ACC112 (cell line): ENCODE measurements around the gene PIP4K2C.

Experiments used
- H2AFZ ChIP-seq: fragments of 200-600 bp; sonication (generic); one replicate; pipeline ENCODE4 v1.6.0; 2017; ENCODE audit warnings: antibody characterized with exemption, low read length; ENCODE audit not compliant: unreplicated experiment
- H3K27ac ChIP-seq: fragments of 200-600 bp; sonication (generic); 2 replicates; pipeline ENCODE4 v1.5.1; 2014; ENCODE audit warnings: low read depth, mild to moderate bottlenecking, antibody characterized with exemption, low read length, moderate library complexity
- H3K27me3 ChIP-seq: fragments of 200-600 bp; sonication (generic); 2 replicates; pipeline ENCODE4 v1.6.1; 2014; ENCODE audit warnings: mild to moderate bottlenecking, antibody characterized with exemption, low read length, moderate library complexity, mixed read lengths; ENCODE audit not compliant: insufficient read depth
- H3K36me3 ChIP-seq: fragments of 200-600 bp; sonication (generic); 2 replicates; pipeline ENCODE4 v1.6.1; 2016; ENCODE audit warnings: mild to moderate bottlenecking, antibody characterized with exemption, low read length, moderate library complexity, mixed read lengths; ENCODE audit not compliant: insufficient read depth
- H3K4me1 ChIP-seq: fragments of 200-600 bp; sonication (generic); one replicate; pipeline ENCODE4 v1.6.1; 2016; ENCODE audit warnings: low read length, mixed read lengths; ENCODE audit not compliant: insufficient read depth, unreplicated experiment, control insufficient read depth
- H3K4me3 ChIP-seq: fragments of 200-600 bp; sonication (generic); 2 replicates; pipeline ENCODE4 v1.5.1; 2014; ENCODE audit warnings: mild to moderate bottlenecking, low read depth, low read length
- H3K79me2 ChIP-seq: fragments of 200-600 bp; sonication (generic); one replicate; pipeline ENCODE4 v1.6.0; 2016; ENCODE audit warnings: low read length; ENCODE audit not compliant: control insufficient read depth, unreplicated experiment, insufficient read depth

PIP4K2C gene

DNA sequence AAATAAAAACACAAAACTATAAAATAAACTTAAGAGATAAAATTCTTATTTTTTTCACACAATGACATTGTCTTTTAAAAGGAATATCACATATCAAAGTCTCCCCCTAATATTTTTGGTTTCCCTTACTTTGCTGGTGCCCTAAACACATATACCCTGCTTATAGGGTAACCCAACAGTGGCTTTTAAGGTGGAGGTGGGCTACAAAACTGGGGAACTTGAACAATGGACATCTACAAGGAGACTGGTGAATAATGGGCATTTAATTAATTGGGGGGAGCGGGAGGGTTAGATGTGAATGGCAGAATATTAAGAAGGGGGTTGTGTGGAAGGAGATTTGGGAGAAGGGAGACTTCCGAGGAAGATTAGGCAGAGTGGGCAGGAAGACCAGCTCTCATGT is 32.4 kb downstream of the PIP4K2C start:
- no peaks in the 10 kb centered on the region for H3K79me2 ChIP-seq
- H3K27me3 ChIP-seq, result peaks cover 10% of the 10 kb centered on the region; the same call in 1 of the 2 replicates
- no peaks in the 10 kb centered on the region for H3K36me3 ChIP-seq
- no peak overlapping the region for H3K27ac ChIP-seq
- no peak overlapping the region for H2AFZ ChIP-seq
- H3K4me3 ChIP-seq, result no peak overlapping the region
- no peaks in the 10 kb centered on the region for H3K4me1 ChIP-seq

DNA sequence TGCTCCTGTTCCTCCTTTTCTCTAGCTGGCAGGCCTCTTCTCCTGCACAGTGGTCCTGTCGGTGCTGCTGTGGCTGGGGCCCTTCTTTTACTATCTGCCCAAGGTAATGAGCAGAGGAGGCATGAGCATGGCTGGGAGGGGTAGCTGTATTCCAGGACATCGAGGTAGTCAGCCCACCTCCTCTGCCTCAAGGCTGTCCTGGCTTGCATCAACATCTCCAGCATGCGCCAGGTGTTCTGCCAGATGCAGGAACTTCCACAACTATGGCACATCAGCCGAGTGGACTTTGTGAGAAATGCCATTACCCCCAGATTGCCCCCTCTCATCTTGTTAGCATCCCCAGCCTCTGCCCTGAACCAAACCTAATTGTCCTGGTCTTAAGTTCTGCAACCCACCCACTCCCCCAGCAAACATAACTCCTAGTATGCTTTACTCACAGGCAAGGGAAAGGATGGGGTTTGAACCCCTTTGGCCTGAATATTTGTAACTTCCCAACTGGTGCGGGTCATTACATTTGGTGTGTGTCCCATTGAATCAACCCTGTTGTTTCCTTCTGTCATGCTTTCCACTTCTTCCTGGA is 32.9 kb downstream of the PIP4K2C start:
- H3K27me3 ChIP-seq, result peaks cover 10% of the 10 kb centered on the region; the same call in 1 of the 2 replicates
- H3K27ac ChIP-seq, result no peak overlapping the region
- H3K79me2 ChIP-seq, result no peaks in the 10 kb centered on the region
- H3K4me1 ChIP-seq, result no peaks in the 10 kb centered on the region
- H3K4me3 ChIP-seq, result no peak overlapping the region
- H3K36me3 ChIP-seq, result no peaks in the 10 kb centered on the region
- no peak overlapping the region for H2AFZ ChIP-seq

DNA sequence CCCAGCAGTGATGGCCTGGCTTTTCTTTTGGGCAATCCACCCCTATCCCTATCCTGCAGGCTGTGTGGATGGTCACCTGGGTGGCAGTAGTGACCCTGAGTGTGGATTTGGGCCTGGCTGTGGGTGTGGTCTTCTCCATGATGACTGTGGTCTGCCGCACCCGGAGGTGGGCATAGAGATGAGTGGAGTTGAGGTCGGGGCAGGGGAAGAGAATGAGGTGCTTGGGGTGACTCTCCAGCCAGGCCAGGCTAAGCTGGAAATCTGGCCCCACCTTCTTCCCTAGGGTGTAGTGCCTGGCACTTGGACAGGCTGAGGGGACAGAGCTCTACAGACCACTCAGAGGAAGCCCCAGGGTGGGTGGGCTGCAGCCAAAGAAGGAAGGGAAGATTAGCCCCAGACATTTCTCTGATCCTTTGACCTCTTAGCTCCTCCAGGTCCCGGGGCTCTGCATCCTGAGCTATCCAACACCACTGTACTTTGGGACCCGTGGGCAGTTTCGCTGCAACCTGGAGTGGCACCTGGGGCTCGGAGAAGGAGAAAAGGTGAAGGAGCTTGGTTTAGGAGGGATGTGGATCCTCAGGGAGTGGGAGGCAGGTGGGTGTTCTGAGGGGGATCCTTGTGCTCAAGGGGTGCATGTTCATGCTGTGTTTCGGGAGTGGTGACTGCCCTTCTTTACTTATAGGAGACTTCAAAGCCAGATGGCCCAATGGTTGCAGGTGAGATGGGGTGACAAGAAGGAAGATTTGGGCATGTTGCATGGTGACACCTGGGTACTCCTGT is 33.6 kb downstream of the PIP4K2C start:
- H3K79me2 ChIP-seq, result no peaks in the 10 kb centered on the region
- H3K27me3 ChIP-seq, result peaks cover 10% of the 10 kb centered on the region; the same call in 1 of the 2 replicates
- no peak overlapping the region for H3K4me3 ChIP-seq
- H3K36me3 ChIP-seq, result no peaks in the 10 kb centered on the region
- H3K27ac ChIP-seq, result no peak overlapping the region
- H3K4me1 ChIP-seq, result no peaks in the 10 kb centered on the region
- no peak overlapping the region for H2AFZ ChIP-seq

DNA sequence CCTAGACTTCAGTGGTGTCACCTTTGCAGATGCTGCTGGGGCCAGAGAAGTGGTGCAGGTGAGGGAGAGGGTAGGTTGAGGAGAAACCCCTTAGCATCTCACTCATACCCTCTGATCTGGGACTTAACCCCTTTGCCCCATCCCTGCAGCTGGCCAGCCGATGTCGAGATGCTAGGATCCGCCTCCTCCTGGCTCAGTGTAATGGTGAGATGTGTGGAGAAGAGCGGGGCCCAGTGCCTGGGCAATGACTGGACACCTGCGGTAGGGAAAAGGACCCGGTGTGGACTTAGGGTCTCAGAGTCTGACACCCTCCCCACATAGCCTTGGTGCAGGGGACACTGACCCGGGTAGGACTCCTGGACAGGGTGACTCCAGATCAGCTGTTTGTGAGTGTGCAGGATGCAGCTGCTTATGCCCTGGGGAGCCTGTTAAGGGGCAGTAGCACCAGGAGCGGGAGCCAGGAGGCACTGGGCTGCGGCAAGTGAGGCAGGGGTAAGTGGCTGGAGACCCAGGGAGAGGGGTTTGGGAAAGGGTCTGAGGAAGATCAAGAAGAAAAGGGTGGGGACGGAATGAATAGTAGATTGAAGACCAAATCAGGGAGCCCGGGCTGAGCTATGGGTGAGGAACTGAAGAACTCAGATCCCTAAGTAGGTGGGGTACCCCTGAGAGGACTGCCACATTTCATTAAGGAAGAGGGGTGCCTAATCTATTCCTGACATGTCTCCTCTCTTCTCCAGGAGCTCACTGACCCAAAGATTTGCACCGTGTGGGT is 34.5 kb downstream of the PIP4K2C start:
- Histone ChIP-seq H3K27ac (no peak overlapping the region), H3K4me3 (no peak overlapping the region), H3K36me3 (no peaks in the 10 kb centered on the region), H3K27me3 (peaks cover 10% of the 10 kb centered on the region; the same call in 1 of the 2 replicates), H3K4me1 (no peaks in the 10 kb centered on the region), H3K79me2 (no peaks in the 10 kb centered on the region), H2AFZ (no peak overlapping the region)

DNA sequence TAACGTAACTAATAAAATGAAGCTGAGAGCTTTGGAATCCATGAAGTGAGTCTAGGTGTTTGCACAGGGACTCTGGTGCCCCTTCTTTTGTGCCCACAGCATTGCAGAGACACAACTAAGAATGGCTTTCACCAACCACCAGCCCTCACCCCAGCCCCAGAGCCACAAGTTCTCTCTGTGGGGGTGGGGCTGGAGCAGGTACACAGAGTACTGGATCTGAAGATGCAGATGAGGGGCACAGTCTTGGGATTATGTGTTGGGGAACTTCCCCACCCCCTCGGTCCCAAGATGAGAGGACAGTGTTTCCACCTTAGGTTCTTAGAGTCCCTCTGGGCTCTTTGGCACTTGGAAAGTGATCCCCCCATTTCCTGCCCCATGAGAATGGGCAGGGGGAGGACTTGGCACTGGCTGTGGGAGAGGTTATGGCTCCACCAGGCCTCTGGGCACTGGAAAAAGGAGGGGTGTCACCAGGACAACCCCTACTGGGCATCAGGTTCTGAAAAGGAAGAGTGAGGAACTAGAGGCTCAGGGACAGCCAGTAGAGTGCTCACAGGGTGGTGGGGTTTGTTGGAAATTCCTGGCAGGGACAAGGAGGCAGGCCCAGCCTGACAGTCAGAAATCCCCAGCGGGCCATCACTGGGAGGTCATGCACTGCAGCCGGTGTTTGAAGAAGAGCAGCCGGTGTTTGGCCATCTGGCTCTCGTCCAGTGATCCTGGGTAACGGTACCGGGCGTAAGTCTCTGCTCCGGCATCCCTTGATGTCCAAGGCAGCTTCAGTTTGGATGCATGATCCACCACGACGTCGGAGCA is 35.3 kb downstream of the PIP4K2C start:
- no peaks in the 10 kb centered on the region for H3K4me1 ChIP-seq
- no peaks in the 10 kb centered on the region for H3K79me2 ChIP-seq
- peaks cover 3% of the 10 kb centered on the region; the same call in 1 of the 2 replicates for H3K27me3 ChIP-seq
- H3K36me3 ChIP-seq, result no peaks in the 10 kb centered on the region
- H3K4me3 ChIP-seq, result no peak overlapping the region
- H3K27ac ChIP-seq, result no peak overlapping the region
- H2AFZ ChIP-seq, result no peak overlapping the region

DNA sequence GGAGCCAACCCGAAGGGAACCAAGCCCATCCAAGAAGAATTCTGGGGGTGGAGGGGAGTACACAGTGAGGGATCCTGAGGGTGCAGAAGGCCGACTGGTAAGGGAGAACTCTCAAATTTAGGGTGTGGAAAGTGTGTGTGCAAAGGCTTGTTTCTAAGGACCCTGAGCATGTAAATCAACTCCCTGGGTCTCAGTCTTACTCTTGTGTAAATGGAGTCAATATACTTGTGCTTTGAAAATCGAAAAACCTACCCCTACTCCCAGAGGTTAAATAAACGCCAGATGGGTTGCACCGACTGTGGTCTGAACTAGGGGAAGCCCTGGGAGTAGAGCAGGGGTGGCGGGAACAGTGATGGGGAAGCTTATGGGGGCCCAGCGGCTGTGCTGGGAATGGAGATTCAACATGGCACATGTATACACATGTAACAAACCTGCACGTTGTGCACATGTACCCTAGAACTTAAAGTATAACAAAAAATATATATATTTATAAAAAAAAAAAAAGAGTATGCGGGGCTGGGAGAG is 36.0 kb downstream of the PIP4K2C start:
- H3K27ac ChIP-seq, result no peak overlapping the region
- no peaks in the 10 kb centered on the region for H3K27me3 ChIP-seq
- H3K4me1 ChIP-seq, result no peaks in the 10 kb centered on the region
- no peaks in the 10 kb centered on the region for H3K79me2 ChIP-seq
- H3K4me3 ChIP-seq, result no peak overlapping the region
- no peaks in the 10 kb centered on the region for H3K36me3 ChIP-seq
- no peak overlapping the region for H2AFZ ChIP-seq

DNA sequence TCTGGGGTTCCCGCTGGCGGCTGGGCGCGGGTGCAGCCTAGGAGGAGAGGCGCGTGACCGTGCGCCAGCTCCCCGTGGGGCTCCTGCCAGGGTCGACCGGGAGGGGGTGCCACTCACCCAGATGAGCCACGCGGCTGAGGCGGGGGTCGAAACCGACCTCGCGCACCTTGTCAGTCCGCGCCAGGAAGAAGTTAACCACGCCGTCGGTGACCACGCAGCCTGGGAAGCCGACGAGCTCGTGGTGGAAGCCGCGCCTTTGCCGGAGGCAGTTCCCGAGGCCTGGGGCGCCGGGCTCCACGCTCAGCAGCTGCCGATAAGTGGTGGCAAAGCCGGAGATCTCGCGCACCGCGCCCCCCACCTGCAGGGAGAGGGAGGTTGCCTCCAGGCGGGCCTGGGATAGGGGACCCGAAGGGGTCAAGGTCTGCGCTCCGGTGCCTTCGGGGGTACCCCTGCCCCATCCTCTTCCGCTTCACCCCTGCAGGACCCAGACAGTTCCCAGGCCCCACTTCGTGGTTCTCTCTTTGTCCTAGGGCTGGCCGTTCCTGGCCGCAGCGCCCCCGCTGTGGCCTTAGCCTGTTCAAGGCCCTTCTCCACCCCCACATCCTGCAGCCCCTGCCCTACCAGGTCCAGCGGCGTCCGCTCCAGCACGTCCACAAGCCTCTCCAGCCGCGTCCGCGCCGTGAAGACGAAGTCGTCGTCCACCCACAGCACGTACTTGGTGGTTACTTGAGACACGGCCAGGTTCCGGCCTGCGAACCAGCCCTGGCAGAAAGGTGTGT is 36.7 kb downstream of the PIP4K2C start:
- Histone ChIP-seq H3K4me3 (no peak overlapping the region), H3K4me1 (no peaks in the 10 kb centered on the region), H3K27me3 (no peaks in the 10 kb centered on the region), H2AFZ (no peak overlapping the region), H3K79me2 (no peaks in the 10 kb centered on the region), H3K36me3 (no peaks in the 10 kb centered on the region), H3K27ac (no peak overlapping the region)

DNA sequence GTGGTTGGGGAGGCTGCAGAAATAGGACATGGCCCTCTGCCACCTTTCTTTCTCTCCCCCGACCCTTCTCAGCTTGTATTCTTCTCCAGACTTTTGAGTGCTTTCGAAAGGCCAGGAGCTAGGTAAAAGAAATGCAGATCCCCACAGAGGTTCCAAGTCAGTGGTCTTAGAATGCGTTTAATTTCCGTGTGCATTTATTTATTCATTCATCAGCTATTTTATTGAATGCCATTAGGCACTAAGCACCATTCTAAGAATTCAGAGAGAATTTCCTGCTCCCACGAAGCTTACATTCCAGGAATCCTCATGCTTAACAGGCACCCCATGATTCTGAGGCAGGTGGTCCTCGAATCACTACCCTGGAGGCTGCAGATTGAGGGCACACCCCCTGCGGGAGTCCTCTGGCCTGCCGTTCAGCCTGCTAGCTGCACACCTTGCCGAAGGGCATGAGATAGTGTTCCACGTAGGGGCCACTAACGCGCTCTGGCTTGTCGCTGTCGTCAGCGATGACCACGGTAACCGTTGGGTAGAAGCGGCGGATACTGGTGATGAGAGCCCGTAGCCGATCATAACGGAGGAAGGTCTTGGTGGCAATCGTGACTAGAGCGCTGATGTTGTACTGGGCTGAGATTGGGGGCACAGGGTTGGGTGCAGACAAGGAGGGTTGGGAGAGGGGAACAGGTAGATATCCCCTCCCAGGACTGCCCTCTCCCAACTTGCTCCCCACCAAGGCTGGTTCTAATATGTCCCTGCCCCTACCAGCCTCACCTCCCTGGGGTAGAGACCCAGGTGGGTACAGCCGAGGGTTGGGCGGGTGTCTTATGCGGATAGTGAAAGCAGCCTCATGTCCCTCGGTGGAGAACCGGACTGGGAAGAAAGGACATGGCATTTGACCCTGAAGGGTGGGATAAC is 37.5 kb downstream of the PIP4K2C start:
- Histone ChIP-seq H2AFZ (no peak overlapping the region), H3K4me3 (no peak overlapping the region)

DNA sequence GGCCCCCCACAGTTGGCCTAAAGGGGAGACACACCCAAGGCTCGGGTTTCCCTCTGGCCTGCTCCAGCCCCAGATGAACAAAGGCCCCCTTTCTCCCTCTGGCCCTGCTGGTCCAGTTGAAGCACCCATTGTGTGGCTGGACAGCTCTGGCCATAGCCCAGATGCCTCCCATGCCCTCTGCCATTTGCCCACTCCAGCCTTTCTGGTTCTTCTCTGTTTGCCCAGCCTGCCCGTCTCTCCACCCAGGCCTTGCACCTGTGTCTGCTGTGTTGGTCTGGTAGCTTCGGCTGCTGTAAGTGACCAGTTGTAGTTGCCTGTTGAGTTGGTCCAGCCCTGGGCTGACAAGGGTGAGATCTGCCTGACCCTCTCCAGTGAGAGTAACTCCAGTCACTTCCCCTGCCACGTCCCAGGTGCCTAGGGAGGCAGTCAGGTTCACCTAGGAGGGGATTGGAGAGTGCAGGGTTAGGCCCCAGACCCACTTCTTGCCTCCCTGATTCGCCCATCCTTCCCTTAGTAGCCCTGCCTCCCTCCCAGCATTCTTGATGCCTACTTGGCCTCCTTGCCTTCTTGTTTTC is 39.0 kb downstream of the PIP4K2C start:
- peaks cover 4% of the 10 kb centered on the region for H3K4me1 ChIP-seq
- no peak overlapping the region for H2AFZ ChIP-seq
- H3K36me3 ChIP-seq, result no peaks in the 10 kb centered on the region
- no peak overlapping the region for H3K27ac ChIP-seq
- 0 out of 2 replicates have a peak, but pooled peaks cover 3% of the 10 kb centered on the region for H3K27me3 ChIP-seq
- no peaks in the 10 kb centered on the region for H3K79me2 ChIP-seq
- no peak overlapping the region for H3K4me3 ChIP-seq

More for the DNA sequence above, 37.5 kb downstream of the PIP4K2C start:
- Histone ChIP-seq H3K36me3 (no peaks in the 10 kb centered on the region), H3K27ac (no peak overlapping the region), H3K79me2 (no peaks in the 10 kb centered on the region), H3K27me3 (no peaks in the 10 kb centered on the region), H3K4me1 (peaks cover 3% of the 10 kb centered on the region)
